ENCODE data around the gene ZMYND8. TPM values are rescaled to one million over a fixed set of nuclear protein-coding genes. Genes with fewer than 3 reads are reported as not detected.
A peak's percentile ranks its signal among the peaks of the same experiment; 100 is the strongest.

Gene ZMYND8
- total RNA-seq, 1 experiment from 2014 or later = 50.7 TPM

GRCh38 chr20:47202733-47203667 is 153.5 kb downstream of the ZMYND8 start:
- Histone ChIP-seq H3K4me1 (ENCODE audit: control insufficient read depth, insufficient read depth, low read length) (0 out of 2 replicates have a peak, but pooled peaks cover 4% of the 10 kb centered on the region), H3K27me3 (ENCODE audit: control insufficient read depth, insufficient read depth, low read length) (no peaks in the 10 kb centered on the region), H3K9me3 (ENCODE audit: control insufficient read depth, insufficient read depth, low read depth, low read length) (no peaks in the 10 kb centered on the region), H3K4me3 (ENCODE audit: low read depth in 2 of 2, low read length in 2 of 2) (no peak overlapping the region), H3K36me3 (ENCODE audit: control insufficient read depth, insufficient read depth, low read length) (no peaks in the 10 kb centered on the region), H3K27ac (ENCODE audit: low read length) (no peak overlapping the region)
- DNase-seq (ENCODE audit: low read depth, low spot score) (no peak), ATAC-seq (peak; percentile 10; the same call in 1 of the 2 replicates)
- intact Hi-C loops (cut with micrococcal nuclease; ENCODE audit: unreplicated experiment) = loop anchor here (10.0 kb wide), 1 partner anchor 422 kb away; no protein-coding TSS in a partner anchor
- ChIA-PET POLR2A (interaction anchor here (0.7 to 0.8 kb wide), 2 partner anchors 11 to 374 kb away, joined by 3 to 7 read pairs; no protein-coding TSS in a partner anchor), CTCF (no interaction called here)
- no peak for TF ChIP-seq SIN3A (IDR thresholded peaks at IDR 0.05; ENCODE audit: borderline replicate concordance, insufficient read depth, low read depth, low read length)
- no peak for TF ChIP-seq TCF7L2 (IDR thresholded peaks at IDR 0.05; ENCODE audit: low read depth, low read length)
- no peak for TF ChIP-seq POLR2AphosphoS5 (IDR thresholded peaks at IDR 0.05; ENCODE audit: low read depth, low read length)
- no peak for TF ChIP-seq CTCF (IDR thresholded peaks at IDR 0.05)
- no peak for TF ChIP-seq REST (IDR thresholded peaks at IDR 0.05; ENCODE audit: insufficient read depth in 1 of 2, low read depth in 2 of 2, low read length in 1 of 2)
- in situ Hi-C loops (cut with HindIII; ENCODE audit: low pct_unique_long_range_greater_than_20kb, low sequenced_read_pairs) = no loop called here
- BruUV-seq (replicated peaks) = no TSS peak

GRCh38 chr20:47201074-47201730 is 155.3 kb downstream of the ZMYND8 start:
- no peaks in the 10 kb centered on the region for H3K36me3 ChIP-seq (ENCODE audit: control insufficient read depth, insufficient read depth, low read length)
- no TSS peak for BruUV-seq (replicated peaks)
- H3K27ac ChIP-seq (ENCODE audit: low read length) = no peak overlapping the region
- TF ChIP-seq CTCF (IDR thresholded peaks at IDR 0.05) (no peak), POLR2AphosphoS5 (IDR thresholded peaks at IDR 0.05; ENCODE audit: low read depth, low read length) (no peak), SIN3A (IDR thresholded peaks at IDR 0.05; ENCODE audit: borderline replicate concordance, insufficient read depth, low read depth, low read length) (no peak), REST (IDR thresholded peaks at IDR 0.05; ENCODE audit: insufficient read depth in 1 of 2, low read depth in 2 of 2, low read length in 1 of 2) (no peak), TCF7L2 (IDR thresholded peaks at IDR 0.05; ENCODE audit: low read depth, low read length) (no peak)
- H3K9me3 ChIP-seq (ENCODE audit: control insufficient read depth, insufficient read depth, low read depth, low read length) = no peaks in the 10 kb centered on the region
- ATAC-seq (no peak), DNase-seq (ENCODE audit: low read depth, low spot score) (no peak)
- POLR2A ChIA-PET = interaction anchor here (0.6 kb wide), 1 partner anchor 546 kb away, joined by 6 read pairs; no protein-coding TSS in a partner anchor
- no peaks in the 10 kb centered on the region for H3K27me3 ChIP-seq (ENCODE audit: control insufficient read depth, insufficient read depth, low read length)
- no peak overlapping the region for H3K4me3 ChIP-seq (ENCODE audit: low read depth in 2 of 2, low read length in 2 of 2)
- intact Hi-C loops (cut with micrococcal nuclease; ENCODE audit: unreplicated experiment) = loop anchor here (10.0 kb wide), 1 partner anchor 424 kb away; no protein-coding TSS in a partner anchor
- in situ Hi-C loops (cut with HindIII; ENCODE audit: low pct_unique_long_range_greater_than_20kb, low sequenced_read_pairs) = no loop called here
- H3K4me1 ChIP-seq (ENCODE audit: control insufficient read depth, insufficient read depth, low read length) = no peaks in the 10 kb centered on the region
- CTCF ChIA-PET = interaction anchor here (1.0 kb wide), 1 partner anchor 183 kb away, joined by 3 read pairs; no protein-coding TSS in a partner anchor

All from Panc1 (cell line).